Inflammatory macrophage treated with lipopolysaccharide for 4 hours (primary cell): ENCODE data around the gene UBE2D4.
"Not testable (repeated sequence)": the region's sequence is repeated elsewhere in the genome, so short reads cannot be mapped to it uniquely, and the experiment has no call there.

ENCODE experiments used
- DNase-seq: peaks from one replicate; pipeline ENCODE4 v3.0.0-alpha.2; 2020

UBE2D4 gene

DNA sequence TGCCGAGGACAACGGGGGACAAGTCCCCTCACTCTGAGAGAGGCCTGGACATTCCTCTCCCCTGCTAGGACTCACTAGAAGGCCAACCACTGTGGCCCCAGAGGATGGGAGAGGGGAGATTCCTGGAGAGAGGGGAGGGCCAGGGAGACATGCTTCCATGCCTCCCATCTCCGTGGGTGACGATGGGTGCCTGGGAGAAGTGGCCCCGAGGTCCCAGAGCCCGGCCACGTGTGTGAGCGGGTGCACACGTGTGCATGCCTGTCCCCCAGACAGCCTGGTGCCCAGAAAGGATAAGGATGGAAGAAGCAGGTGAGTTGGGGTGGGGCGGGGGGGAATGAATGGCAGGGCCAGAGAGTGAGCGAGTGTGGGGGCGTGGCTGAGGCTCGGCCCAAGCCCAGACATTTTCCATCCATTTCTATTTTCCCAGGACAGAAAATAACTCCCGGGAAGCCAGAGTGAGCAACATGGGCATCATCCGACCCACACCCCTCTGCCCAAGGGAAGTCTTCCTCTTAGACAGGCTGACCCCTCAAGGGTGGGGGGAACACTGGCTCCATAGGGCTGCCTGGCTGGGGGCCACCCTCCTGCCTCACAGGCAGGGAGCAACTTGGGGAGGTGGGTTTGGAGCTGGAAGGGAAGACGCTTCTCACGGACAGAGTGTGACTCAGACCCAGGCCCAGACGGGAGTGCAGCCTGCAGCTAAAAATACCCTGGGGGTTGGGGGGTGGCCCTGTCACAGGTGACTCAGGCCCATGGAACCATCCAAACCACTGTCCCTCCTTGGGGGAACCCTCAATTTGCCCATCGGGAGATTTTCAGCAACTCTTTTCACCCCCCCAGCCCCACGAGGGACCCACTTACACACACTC, 42.2 kb downstream of the UBE2D4 start:
- not testable (repeated sequence) for DNase-seq

DNA sequence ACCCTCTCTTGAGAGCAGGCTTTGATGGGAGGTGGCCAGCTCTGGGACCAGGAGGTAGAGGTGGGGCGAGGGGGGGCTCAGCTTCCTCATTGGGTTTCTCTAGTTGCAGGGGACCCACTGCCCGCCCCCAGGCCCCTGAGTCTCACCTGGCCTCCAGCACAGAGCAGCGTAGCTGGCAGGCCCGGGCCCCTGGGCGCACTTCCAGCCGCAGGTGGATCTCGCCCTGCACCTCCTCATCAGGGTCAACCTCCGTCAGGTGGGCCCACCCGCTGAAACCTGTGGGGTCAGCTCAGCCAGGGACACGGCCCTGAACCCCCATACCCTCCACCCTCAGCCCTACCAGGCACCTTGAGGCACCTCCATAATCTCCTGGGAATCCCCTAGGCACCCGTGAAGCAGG, 43.4 kb downstream of the UBE2D4 start:
- not testable (repeated sequence) for DNase-seq

DNA sequence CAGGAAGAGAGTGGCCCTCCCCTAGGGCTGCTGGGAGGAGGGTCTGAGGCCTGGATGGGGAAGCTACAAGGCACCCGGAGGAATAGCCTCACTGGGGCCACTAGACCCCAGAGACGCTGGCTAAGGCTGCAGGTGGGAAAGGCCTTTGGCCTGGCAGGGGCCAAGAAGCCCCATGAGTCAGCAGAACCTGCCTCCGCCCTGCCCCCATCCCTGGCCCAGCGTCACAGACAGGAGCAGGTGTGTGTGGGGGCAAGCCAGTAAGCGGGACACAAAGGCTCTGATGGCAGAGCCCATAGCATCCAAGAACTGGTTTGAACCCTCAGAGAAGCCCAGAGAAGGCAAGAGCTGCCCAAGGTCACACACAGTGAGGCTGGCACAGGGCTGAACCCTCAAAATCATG, 44.5 kb downstream of the UBE2D4 start:
- DNase-seq: not testable (repeated sequence)

DNA sequence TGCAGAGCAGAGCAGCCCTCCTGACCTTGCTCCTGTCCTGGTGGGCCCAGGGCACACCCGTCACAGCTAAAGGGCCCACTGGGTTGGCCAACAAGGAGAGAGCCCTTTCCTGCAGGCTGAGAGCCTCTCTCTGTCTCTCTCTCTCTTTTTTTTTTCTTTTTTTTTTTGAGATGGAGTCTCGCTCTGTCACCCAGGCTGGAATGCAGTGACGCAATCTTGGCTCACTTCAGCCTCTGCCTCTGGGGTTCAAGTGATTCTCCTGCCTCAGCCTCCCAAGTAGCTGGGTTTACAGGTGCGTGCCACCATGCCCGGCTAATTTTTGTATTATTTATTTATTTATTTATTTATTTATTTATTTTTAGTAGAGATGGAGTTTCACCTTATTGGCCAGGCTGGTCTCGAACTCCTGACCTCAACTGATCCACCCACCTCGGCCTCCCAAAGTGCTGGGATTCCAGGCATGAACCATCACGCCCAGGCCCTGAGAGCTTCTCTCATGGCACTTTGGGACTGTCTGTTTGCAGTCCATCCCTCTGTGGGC, 47.9 kb downstream of the UBE2D4 start:
- not testable (repeated sequence) for DNase-seq

DNA sequence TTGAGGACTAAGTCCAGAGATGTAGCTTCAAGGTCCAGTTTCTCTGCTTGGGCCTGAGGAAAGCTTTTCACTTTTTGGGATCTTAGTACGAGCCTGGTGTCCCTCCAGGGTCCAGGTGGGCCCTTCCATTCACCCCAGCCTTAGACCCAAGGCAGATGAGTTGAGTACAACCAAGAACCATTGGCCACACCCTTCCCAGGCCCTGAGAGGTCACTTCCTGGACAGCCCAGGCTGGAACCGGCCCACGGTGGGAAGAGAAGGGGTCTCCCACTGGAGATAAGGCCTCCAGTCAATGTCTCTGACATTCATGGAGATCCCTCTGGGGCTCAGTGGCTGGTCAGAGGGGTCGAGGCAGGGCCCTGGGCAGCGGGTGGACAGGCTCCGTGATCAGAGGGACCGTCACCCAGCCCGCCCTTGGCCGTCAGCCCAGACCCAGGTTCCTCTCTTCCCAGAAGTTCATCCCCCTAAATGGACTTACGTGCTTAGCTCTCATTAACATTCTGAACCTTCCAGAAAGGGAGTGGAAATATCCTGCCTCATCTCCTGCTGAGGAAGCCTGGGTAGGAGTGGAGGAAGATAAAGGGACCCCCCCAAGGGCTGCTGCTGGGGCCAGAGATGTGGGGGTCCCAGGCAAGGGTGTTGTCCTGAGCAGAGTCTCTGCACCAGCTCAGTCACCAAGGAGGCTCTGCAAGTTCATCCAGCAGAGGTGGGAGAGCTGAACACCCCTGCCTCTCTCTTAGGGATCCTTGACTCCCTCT, 48.7 kb downstream of the UBE2D4 start:
- not testable (repeated sequence) for DNase-seq

DNA sequence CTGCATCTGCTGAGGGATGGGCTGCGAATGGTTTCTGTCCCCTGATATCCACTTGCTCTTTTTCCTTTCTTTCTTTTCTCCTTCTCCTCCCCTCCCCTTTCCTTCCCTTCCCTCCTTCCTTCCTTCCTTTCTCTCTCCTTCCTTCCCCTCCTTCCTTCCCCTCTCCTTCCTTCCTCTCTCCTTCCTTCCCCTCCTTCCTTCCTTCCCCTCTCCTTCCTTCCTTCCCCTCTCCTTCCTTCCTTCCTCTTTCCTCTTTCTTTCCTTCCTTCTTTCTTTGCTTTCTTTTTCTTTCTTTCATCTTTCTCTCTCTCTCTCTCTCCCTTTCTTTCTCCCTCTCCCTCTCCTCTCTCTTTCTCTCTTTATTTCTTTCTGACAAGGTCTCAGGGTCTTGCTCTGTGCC, 51.3 kb downstream of the UBE2D4 start:
- DNase-seq: no peak

DNA sequence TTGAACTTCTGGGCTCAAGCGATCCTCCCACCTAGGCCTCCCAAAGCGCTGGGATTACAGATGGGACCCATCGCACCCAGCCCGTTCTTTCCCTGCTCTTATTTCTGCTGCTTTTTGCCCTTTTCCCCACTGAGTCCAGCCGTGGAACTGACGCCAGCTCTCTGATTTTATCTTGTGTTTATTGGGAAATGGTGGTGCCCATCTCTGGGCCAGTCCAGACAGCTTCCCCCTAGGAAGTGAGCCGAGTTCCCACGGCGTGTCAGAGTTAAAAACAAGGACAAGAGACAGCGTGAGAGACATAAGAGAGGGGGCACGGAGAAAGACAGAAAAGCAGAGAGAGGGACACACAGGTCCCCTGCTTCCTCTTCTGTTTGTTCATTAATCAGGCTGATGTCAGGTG, 51.9 kb downstream of the UBE2D4 start:
- not testable (repeated sequence) for DNase-seq

DNA sequence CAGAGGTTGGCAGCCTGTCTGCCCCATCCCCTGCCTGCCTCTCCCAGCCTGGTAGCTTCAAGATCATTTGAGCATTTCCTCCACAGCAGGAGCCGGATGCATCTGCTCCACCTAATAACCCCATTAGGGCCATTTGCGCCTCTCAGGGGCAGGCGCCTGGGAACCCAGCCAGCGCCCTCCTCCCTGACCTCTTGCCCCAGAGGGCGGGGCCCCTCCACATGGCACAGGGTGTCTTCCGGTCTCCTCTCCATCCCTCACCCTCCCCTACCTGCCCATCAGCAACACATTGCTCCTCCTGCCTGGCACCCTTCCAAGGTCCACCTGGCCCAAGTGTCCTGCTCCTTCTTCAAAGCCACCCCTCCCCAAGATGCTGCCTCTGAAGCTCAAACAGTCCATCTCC, 56.6 kb downstream of the UBE2D4 start:
- not testable (repeated sequence) for DNase-seq

DNA sequence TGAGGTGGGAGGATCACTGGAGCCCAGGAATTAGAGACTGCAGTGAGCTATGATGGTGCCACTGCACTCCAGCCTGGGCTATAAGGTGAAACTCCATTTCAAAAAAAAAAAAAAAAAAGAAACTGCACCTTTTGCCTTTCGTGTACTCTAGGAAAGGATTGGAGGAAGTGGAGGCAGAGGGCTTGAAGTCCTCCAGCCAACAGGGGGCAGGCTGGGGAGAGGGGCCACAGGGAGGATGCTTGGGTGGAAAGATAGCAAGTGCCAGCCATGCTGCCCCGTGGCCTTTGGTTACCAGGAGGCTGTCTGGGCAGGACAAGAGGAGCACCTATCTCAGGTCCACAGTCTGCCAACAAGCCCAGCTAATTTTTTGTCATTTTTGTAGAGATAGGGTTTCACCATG, 57.5 kb downstream of the UBE2D4 start:
- DNase-seq: not testable (repeated sequence)

DNA sequence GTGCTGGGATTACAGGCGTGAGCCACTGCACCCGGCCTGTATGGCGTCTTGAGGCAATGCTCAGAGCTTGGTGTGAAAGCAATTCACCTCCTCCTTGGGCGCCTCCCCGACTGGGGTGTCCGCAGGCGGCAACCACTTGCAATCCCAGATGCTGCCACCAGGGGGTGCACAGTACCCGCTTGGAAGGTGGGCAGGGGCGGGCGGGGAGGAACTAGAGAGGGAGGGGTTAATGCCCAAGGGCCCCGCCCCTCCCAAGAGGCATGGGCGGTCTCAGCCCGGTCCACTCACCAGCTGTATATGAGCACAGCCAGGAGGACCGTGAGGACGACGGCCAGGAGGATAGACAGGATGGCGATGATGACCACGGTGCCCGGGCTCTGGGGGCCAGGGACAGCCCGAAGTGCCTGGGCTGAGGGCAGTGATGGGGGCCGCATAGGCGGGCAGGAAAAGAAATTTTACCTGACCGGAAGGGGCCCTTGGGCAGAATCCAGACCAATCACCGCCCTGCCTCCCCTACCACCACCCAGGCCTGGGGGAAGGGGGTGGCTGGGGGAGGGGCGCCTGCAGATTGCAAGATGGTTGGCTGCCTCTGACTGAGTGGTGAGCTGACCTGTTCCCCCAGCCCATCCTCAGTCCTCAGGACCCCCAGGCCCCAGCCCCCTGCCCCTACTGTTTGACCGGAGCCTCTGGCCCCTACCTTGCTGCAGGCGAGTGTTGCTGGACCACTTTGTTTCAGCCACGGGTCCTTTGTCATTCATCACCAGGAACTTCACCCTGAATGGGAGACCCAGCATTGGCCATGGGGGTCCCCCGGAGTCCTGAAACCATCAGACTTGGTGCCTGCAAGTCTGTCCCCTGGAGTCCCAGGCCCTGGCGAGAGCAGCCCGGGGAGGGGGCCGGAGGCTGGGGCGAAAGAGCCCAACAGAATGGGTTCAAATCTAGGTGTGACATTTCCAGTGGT, 59.9 kb downstream of the UBE2D4 start:
- DNase-seq: peak; percentile 63

DNA sequence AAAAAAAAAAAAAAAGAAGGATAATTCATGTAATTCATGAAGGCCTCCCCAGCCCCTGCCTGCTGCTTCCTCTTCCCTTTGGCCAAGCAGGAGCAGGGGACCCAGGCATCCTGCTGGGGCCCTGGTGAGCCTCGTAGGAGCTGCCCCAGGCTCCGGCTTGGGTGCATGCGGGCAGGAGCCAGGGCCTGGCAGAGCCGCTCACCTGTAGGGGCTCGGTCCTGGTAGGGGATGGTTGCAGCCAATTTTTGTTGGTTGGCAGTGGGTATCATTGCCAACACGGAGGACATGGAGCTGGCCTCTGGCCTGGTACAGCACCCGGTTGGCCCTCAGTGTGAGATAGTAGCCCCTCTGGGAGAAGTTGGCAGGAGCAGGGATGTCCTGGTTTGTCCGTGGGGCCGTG, 61.2 kb downstream of the UBE2D4 start:
- DNase-seq: not testable (repeated sequence)

DNA sequence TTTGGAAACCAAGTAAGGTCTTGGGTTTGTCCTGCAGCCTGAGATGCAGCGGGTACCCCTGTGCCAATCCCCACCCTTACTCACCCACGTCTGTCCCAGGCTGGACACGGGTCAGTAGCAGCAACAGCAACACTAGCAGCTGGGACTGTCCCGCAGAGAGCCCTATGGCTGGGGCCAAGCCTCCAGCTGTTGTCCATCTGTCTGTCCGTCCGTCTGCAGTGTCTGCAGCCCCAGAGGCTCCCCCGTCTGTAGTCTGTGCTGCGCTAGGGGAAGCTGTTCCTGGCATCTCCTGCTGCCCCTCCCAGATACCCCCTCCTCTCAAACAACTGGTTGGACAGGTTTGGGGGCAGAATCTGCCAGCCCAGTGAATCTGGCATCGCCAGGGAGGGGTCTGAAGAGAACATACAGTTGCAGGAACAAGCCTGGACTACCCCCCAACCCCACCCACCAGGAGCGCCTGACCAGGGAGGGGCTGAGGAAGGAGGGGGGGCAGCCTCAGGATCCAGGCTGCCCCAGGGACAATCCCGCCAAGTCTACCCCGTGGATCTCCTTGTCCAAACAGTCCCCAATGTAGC, 63.9 kb downstream of the UBE2D4 start:
- not testable (repeated sequence) for DNase-seq

DNA sequence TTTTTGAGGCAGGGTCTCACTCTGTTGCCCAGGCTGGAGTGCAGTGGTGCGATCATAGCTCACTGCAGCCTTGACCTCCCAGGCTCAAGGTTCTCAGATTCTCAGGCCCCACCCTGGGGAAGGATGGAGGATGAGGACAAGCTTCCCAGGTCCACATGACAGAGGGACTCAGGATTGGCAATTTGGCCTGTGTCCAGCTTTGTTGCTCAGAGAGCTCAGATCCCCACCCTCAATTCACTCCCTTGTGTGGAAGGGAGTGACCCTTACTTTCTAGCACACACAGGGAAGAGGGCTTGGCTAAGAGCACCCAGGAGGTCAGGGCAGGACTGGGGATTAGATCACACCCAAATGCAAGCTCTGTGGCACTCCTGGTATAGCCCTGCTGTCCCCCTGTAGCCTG, 64.6 kb downstream of the UBE2D4 start:
- not testable (repeated sequence) for DNase-seq

DNA sequence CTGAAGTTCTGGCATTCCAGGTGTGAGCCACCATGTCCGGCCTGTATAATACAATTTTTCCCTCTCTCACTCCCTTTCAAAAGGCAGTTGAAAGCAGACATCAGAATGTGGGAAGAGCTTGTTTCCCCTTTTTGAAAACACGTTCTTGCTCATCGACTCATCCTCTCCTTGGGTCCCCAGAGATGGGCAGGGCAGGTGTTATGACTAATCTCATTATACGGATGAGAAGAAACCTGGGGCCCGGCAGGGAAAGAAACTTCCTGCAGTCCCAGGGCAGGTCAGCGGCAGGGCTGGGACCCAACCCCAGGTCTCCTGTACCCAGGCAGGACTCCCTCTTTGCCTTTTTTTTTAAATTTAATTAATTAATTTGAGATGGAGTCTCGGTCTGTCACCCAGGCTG, 66.7 kb downstream of the UBE2D4 start:
- DNase-seq: not testable (repeated sequence)

DNA sequence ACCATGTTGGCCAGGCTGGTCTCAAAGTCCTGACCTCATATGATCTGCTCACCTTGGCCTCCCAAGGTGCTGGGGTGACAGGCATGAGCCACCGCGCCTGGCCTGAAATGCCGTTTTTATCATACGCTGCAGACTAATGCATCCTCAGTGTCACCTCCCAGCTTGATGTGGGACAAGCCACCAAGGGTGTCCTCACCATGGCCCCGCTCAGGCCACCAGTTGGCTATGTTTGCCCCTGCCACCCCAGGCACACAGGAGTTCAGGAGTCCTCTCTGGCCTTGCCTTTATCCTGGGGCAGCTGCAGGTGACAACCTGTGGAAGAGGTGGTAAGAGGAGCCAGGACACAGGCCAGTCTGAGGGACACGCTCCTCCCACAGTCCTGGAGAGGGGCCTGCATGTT, 68.4 kb downstream of the UBE2D4 start:
- DNase-seq: not testable (repeated sequence)

DNA sequence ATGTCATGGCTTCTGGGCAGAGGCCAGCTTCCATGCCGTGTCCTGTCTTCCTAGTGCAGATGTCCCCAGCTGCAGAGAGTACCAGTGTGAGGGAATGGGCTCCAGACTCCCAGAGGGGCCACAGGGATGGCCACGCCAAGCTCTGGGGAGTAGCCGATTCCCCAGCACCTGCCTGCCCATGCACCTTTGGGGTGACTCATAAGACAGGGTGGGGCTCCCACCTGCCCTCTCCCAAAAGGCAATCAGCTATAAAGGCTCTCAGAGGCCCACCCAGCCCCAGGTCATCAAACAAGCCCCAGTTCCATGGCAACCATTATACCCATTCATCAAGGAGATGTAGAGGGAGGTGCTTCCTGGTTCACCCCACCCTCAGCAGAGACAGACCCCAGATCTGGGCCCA, 71.3 kb downstream of the UBE2D4 start, which contains the start of gene SPDYE1:
Gene SPDYE1 (plus strand): TSS at position 366 of the 400 bp plus-strand sequence. CDS start 2,053 bp downstream, outside the sequence.
- not testable (repeated sequence) for DNase-seq
